H9 (cell line): ENCODE measurements around the gene LAMC3. TPM values are rescaled to one million over a fixed set of nuclear protein-coding genes. Genes with fewer than 3 reads are reported as not detected.

Experiments
- DNase-seq: peaks from one replicate; pipeline ENCODE4 v3.0.0-alpha.2; 2017
- H2AFZ ChIP-seq: one replicate; pipeline ENCODE4 v1.6.1; 2013; ENCODE audit warnings: mild to moderate bottlenecking, low read length, control low read depth, moderate library complexity
- H2AK5ac ChIP-seq: 2 replicates; pipeline ENCODE4 v1.6.1; 2013; ENCODE audit warnings: low read length, control low read depth, mixed read lengths; ENCODE audit not compliant: insufficient read length
- H2BK120ac ChIP-seq: one replicate; pipeline ENCODE4 v1.6.1; 2013; ENCODE audit warnings: low read depth, mild to moderate bottlenecking, low read length, control low read depth, inconsistent platforms; ENCODE audit not compliant: poor library complexity, severe bottlenecking
- H2BK12ac ChIP-seq: 2 replicates; pipeline ENCODE4 v1.6.1; 2013; ENCODE audit warnings: low read length, control low read depth, mixed read lengths, low read depth; ENCODE audit not compliant: insufficient read length
- H2BK15ac ChIP-seq: 2 replicates; pipeline ENCODE4 v1.6.1; 2013; ENCODE audit warnings: low read depth, low read length, control low read depth
- H2BK20ac ChIP-seq: one replicate; pipeline ENCODE4 v1.6.1; 2013; ENCODE audit warnings: low read depth, mild to moderate bottlenecking, low read length, control low read depth, inconsistent platforms; ENCODE audit not compliant: poor library complexity, severe bottlenecking
- H2BK5ac ChIP-seq: 2 replicates; pipeline ENCODE4 v1.6.1; 2013; ENCODE audit warnings: low read length, control low read depth, mixed read lengths; ENCODE audit not compliant: insufficient read length
- H3K14ac ChIP-seq: 2 replicates; pipeline ENCODE4 v1.6.1; 2013; ENCODE audit warnings: low read length, control low read depth; ENCODE audit not compliant: insufficient read depth
- H3K18ac ChIP-seq: 2 replicates; pipeline ENCODE4 v1.6.1; 2013; ENCODE audit warnings: low read depth, mild to moderate bottlenecking, mixed read lengths, low read length, control low read depth; ENCODE audit not compliant: insufficient read length
- H3K23ac ChIP-seq: 2 replicates; pipeline ENCODE4 v1.6.1; 2013; ENCODE audit warnings: low read length, control low read depth, mixed read lengths, low read depth; ENCODE audit not compliant: insufficient read length
- H3K23me2 ChIP-seq: 2 replicates; pipeline ENCODE4 v1.6.1; 2013; ENCODE audit warnings: low read depth, mild to moderate bottlenecking, mixed read lengths, low read length, control low read depth; ENCODE audit not compliant: insufficient read length, poor library complexity, severe bottlenecking
- H3K27ac ChIP-seq: 2 replicates; pipeline ENCODE4 v1.5.1; 2013; ENCODE audit warnings: low read length, control low read depth, mixed read lengths, low read depth; ENCODE audit not compliant: insufficient read length
- H3K27me3 ChIP-seq: 2 replicates; pipeline ENCODE4 v1.6.1; 2013; ENCODE audit warnings: low read length, control low read depth, inconsistent platforms; ENCODE audit not compliant: insufficient read depth
- H3K4ac ChIP-seq: 2 replicates; pipeline ENCODE4 v1.6.1; 2013; ENCODE audit warnings: low read depth, mild to moderate bottlenecking, control low read depth, inconsistent platforms, low read length, moderate library complexity
- H3K4me1 ChIP-seq: 2 replicates; pipeline ENCODE4 v1.6.1; 2013; ENCODE audit warnings: low read length, control low read depth, inconsistent platforms; ENCODE audit not compliant: insufficient read depth
- H3K4me2 ChIP-seq: 2 replicates; pipeline ENCODE4 v1.6.1; 2013; ENCODE audit warnings: low read length, control low read depth, mixed read lengths; ENCODE audit not compliant: insufficient read length, insufficient read depth
- H3K56ac ChIP-seq: 2 replicates; pipeline ENCODE4 v1.6.1; 2013; ENCODE audit warnings: low read depth, mild to moderate bottlenecking, mixed read lengths, low read length, control low read depth; ENCODE audit not compliant: insufficient read length
- H3K79me1 ChIP-seq: 2 replicates; pipeline ENCODE4 v1.6.1; 2013; ENCODE audit warnings: low read depth, mild to moderate bottlenecking, moderate library complexity, low read length, control low read depth, inconsistent platforms; ENCODE audit not compliant: insufficient read depth, poor library complexity, severe bottlenecking
- H3K79me2 ChIP-seq: 2 replicates; pipeline ENCODE4 v1.6.1; 2013; ENCODE audit warnings: low read length, control low read depth, inconsistent platforms; ENCODE audit not compliant: insufficient read depth
- H3K9ac ChIP-seq: 2 replicates; pipeline ENCODE4 v1.6.1; 2013; ENCODE audit warnings: low read length, control low read depth, mixed read lengths; ENCODE audit not compliant: insufficient read length; ENCODE audit errors: extremely low read depth
- H3K9me3 ChIP-seq: one replicate; pipeline ENCODE4 v1.6.1; 2013; ENCODE audit warnings: low read depth, low read length, inconsistent platforms; ENCODE audit not compliant: control insufficient read depth
- H3T11ph ChIP-seq: one replicate; pipeline ENCODE4 v1.6.1; 2013; ENCODE audit warnings: mild to moderate bottlenecking, low read length, control low read depth, inconsistent platforms
- H4K20me1 ChIP-seq: one replicate; pipeline ENCODE4 v1.6.1; 2013; ENCODE audit not compliant: control insufficient read depth, insufficient read length, insufficient read depth
- H4K5ac ChIP-seq: 2 replicates; pipeline ENCODE4 v1.6.1; 2013; ENCODE audit warnings: low read depth, mild to moderate bottlenecking, mixed read lengths, low read length, control low read depth; ENCODE audit not compliant: insufficient read length
- H4K8ac ChIP-seq: replicated peaks from 2 replicates; pipeline ENCODE4 v1.6.1; 2013; ENCODE audit warnings: low read length, control low read depth, mixed read lengths, low read depth; ENCODE audit not compliant: insufficient read length
- H4K91ac ChIP-seq: 2 replicates; pipeline ENCODE4 v1.6.1; 2013; ENCODE audit warnings: low read depth, mild to moderate bottlenecking, moderate library complexity, mixed read lengths, low read length, control low read depth; ENCODE audit not compliant: insufficient read length
- H3K27ac Mint-ChIP-seq, 3 experiments: 2 replicates in 2 of 3; 3 replicates in 1 of 3; pipeline ENCODE4 v1.8.0; 2020 to 2021; ENCODE audit warnings: mixed read lengths in 3 of 3, mild to moderate bottlenecking in 1 of 3, moderate library complexity in 1 of 3
- H3K27me3 Mint-ChIP-seq: 2 replicates; pipeline ENCODE4 v1.8.0; 2021; ENCODE audit warnings: low read depth, mild to moderate bottlenecking, moderate library complexity, mixed read lengths
- H3K36me3 Mint-ChIP-seq, 3 experiments: 2 replicates in 2 of 3; 3 replicates in 1 of 3; pipeline ENCODE4 v1.8.0; 2020 to 2021; ENCODE audit warnings: low read depth in 3 of 3, mixed read lengths in 3 of 3; ENCODE audit not compliant: insufficient read depth in 1 of 3
- H3K4me1 Mint-ChIP-seq, 2 experiments: 2 replicates each; pipeline ENCODE4 v1.8.0; 2020; ENCODE audit warnings: mixed read lengths in 2 of 2
- H3K4me3 Mint-ChIP-seq, 2 experiments: 2 replicates in 1 of 2; 3 replicates in 1 of 2; pipeline ENCODE4 v1.8.0; 2020 to 2021; ENCODE audit warnings: mild to moderate bottlenecking in 2 of 2, mixed read lengths in 2 of 2, moderate library complexity in 1 of 2
- H3K9me3 Mint-ChIP-seq, 2 experiments: 2 replicates in 1 of 2; 3 replicates in 1 of 2; pipeline ENCODE4 v1.8.0; 2020; ENCODE audit warnings: mild to moderate bottlenecking in 2 of 2, mixed read lengths in 2 of 2, moderate library complexity in 1 of 2
- CTCF ChIP-seq: fragments of 200-600 bp; sonication (generic); conservative IDR thresholded peaks from 3 replicates; pipeline ENCODE4 v1.8.0; 2021; ENCODE audit warnings: antibody characterized with exemption, mild to moderate bottlenecking
- WGBS: extraction: QIAGEN DNeasy Blood & Tissue Kit; methylation state at CpG from one replicate; pipeline ENCODE4 v1.1.7; 2013; ENCODE audit warnings: missing lambda C conversion rate, low lambda C conversion rate, mixed read lengths; ENCODE audit not compliant: insufficient read length; ENCODE audit errors: extremely low coverage; 5-methylcytosine and 5-hydroxymethylcytosine counted together
- total RNA-seq: library from RNA; stranded (reverse); gene quantifications from 2 replicates; pipeline ENCODE4 v1.2.1, GENCODE V29; 2021

Gene LAMC3
- total RNA-seq, 1 experiment from 2014 or later, result 21.7 TPM

- WGBS, result no CpG with 5 or more reads among the region's 15 CpGs
- no peaks in the 10 kb centered on the region for H3K4me1 ChIP-seq
- no peak overlapping the region for H3K14ac ChIP-seq
- H2BK120ac ChIP-seq, result no peak overlapping the region
- H3K79me1 ChIP-seq, result no peaks in the 10 kb centered on the region
- no peak for TF ChIP-seq CTCF
- no peak overlapping the region for H2AK5ac ChIP-seq
- H2BK5ac ChIP-seq, result no peak overlapping the region
- Mint-ChIP-seq H3K27me3 (no peaks in the 10 kb centered on the region; the same call in none of the 2 replicates), H3K9me3 (no peaks in the 10 kb centered on the region), H3K4me1 (peaks cover 9 to 15% of the 10 kb centered on the region in 2 experiments; a peak in 3 of 4 replicates), H3K4me3 (no peak overlapping the region), H3K27ac (peak overlapping the region; percentile 15 to 87 (median 81); a peak in 5 of 7 replicates), H3K36me3 (no peaks in the 10 kb centered on the region)
- no peak overlapping the region for H2AFZ ChIP-seq
- H3K79me2 ChIP-seq, result no peaks in the 10 kb centered on the region
- H4K5ac ChIP-seq, result no peak overlapping the region
- H3K4me2 ChIP-seq, result no peak overlapping the region
- no peak overlapping the region for H3K27ac ChIP-seq
- no peaks in the 10 kb centered on the region for H4K20me1 ChIP-seq
- no peak overlapping the region for H2BK15ac ChIP-seq
- H4K8ac ChIP-seq, result no peak overlapping the region
- no peak overlapping the region for H3T11ph ChIP-seq
- H3K4ac ChIP-seq, result no peak overlapping the region
- no peak overlapping the region for H3K18ac ChIP-seq
- no peak overlapping the region for H4K91ac ChIP-seq
- H3K27me3 ChIP-seq, result no peaks in the 10 kb centered on the region
- no peak overlapping the region for H3K23ac ChIP-seq
- H2BK12ac ChIP-seq, result no peak overlapping the region
- H2BK20ac ChIP-seq, result no peak overlapping the region
- H3K9ac ChIP-seq, result no peak overlapping the region
- H3K9me3 ChIP-seq, result no peaks in the 10 kb centered on the region
- H3K56ac ChIP-seq, result no peak overlapping the region
- no peaks in the 10 kb centered on the region for H3K23me2 ChIP-seq
- DNase-seq, result no peak
These were observed 16.2 kb downstream of the LAMC3 start for GRCh38 chr9:131024978-131025868.
